COLO668 (cell line): ENCODE results near the gene EPHB1.
"Not testable (repeated sequence)": the region's sequence is repeated elsewhere in the genome, so short reads cannot be mapped to it uniquely, and the experiment has no call there.

ENCODE experiments used
- DNase-seq: peaks from one replicate; lab custom pipeline; 2025; ENCODE audit not compliant: unreplicated experiment; lab: John Stamatoyannopoulos, UW

The EPHB1 gene

GRCh38 chr3:135107043-135107442 lies 312.0 kb downstream of the EPHB1 start:
- no peak for DNase-seq

GRCh38 chr3:135109681-135110080 lies 314.6 kb downstream of the EPHB1 start:
- no peak for DNase-seq

GRCh38 chr3:135114551-135114950 lies 319.5 kb downstream of the EPHB1 start:
- not testable (repeated sequence) for DNase-seq

GRCh38 chr3:135117977-135118376 lies 322.9 kb downstream of the EPHB1 start:
- DNase-seq, result no peak

- DNase-seq, result no peak
Observed at GRCh38 chr3:135118792-135119191, 323.7 kb downstream of the EPHB1 start.

GRCh38 chr3:135125171-135125801 lies 330.2 kb downstream of the EPHB1 start:
- no peak for DNase-seq

GRCh38 chr3:135127946-135128470 lies 332.9 kb downstream of the EPHB1 start:
- no peak for DNase-seq

GRCh38 chr3:135128818-135129217 lies 333.8 kb downstream of the EPHB1 start:
- no peak for DNase-seq

GRCh38 chr3:135131290-135131689 lies 336.2 kb downstream of the EPHB1 start:
- DNase-seq, result no peak

GRCh38 chr3:135133905-135134683 lies 339.0 kb downstream of the EPHB1 start:
- DNase-seq, result no peak

GRCh38 chr3:135134684-135135075 lies 339.6 kb downstream of the EPHB1 start:
- DNase-seq, result no peak

- no peak for DNase-seq
Observed at GRCh38 chr3:135135445-135135844, 340.4 kb downstream of the EPHB1 start.

- no peak for DNase-seq
Observed at GRCh38 chr3:135136361-135137100, 341.5 kb downstream of the EPHB1 start.

- DNase-seq, result no peak
Observed at GRCh38 chr3:135137296-135137695, 342.2 kb downstream of the EPHB1 start.

- DNase-seq, result no peak
Observed at GRCh38 chr3:135138776-135139175, 343.7 kb downstream of the EPHB1 start.

GRCh38 chr3:135140591-135140990 lies 345.5 kb downstream of the EPHB1 start:
- DNase-seq, result no peak

- DNase-seq, result no peak
Observed at GRCh38 chr3:135141160-135141559, 346.1 kb downstream of the EPHB1 start.

- no peak for DNase-seq
Observed at GRCh38 chr3:135141672-135142071, 346.6 kb downstream of the EPHB1 start.

GRCh38 chr3:135142530-135142929 lies 347.5 kb downstream of the EPHB1 start:
- no peak for DNase-seq

GRCh38 chr3:135143474-135143873 lies 348.4 kb downstream of the EPHB1 start:
- peak; percentile 6 for DNase-seq

- no peak for DNase-seq
Observed at GRCh38 chr3:135145581-135145980, 350.5 kb downstream of the EPHB1 start.

GRCh38 chr3:135147657-135148056 lies 352.6 kb downstream of the EPHB1 start:
- no peak for DNase-seq
